B cell (primary cell): ENCODE measurements around the gene ICAM4. TPM values are rescaled to one million over a fixed set of nuclear protein-coding genes. Genes with fewer than 3 reads are reported as not detected.

Experiments
- ATAC-seq: fragments of 200-7000 bp; cut with Tn5 transposase; one replicate; pipeline ENCODE4 v1.10.0; 2021; ENCODE audit warnings: low read depth, mild to moderate bottlenecking, moderate number of reproducible peaks, moderate library complexity
- CTCF ChIA-PET: fragments of 350-600 bp; sonication (Branson Sonifier 250); formaldehyde crosslinking; loops from one replicate; lab custom pipeline; 2021; ENCODE audit warnings: antibody characterized with exemption, inconsistent platforms; lab: Charles Lee
- POLR2A ChIA-PET: fragments of 350-600 bp; sonication (Branson Sonifier 250); formaldehyde crosslinking; loops from one replicate; lab custom pipeline; 2021; ENCODE audit warnings: antibody characterized with exemption; lab: Charles Lee
- DNase-seq: peaks from one replicate; pipeline ENCODE4 v3.0.0; 2013
- H2AFZ ChIP-seq: 2 replicates; pipeline ENCODE4 v1.6.1; 2012; ENCODE audit warnings: mild to moderate bottlenecking, low read depth, low read length; ENCODE audit not compliant: insufficient read depth, poor library complexity, severe bottlenecking
- H3K27ac ChIP-seq, 2 donors: 1 replicate in 1 of 2; 2 replicates in 1 of 2; pipeline ENCODE4 v1.5.1; 2012 to 2013; ENCODE audit warnings: low read length in 2 of 2, mild to moderate bottlenecking in 2 of 2, moderate library complexity in 1 of 2
- H3K27me3 ChIP-seq, 4 experiments: fragments of 200-600 bp in 1 of 4; sonication (generic) in 1 of 4; replicated peaks in 1 of 4; 1 replicate in 2 of 4; 2 replicates in 2 of 4; pipeline versions ENCODE4 v1.6.1 to v1.7.0; 2013 to 2016; ENCODE audit warnings: low read length in 3 of 4, mild to moderate bottlenecking in 2 of 4, mixed read lengths in 1 of 4, moderate library complexity in 1 of 4; ENCODE audit not compliant: insufficient read depth in 4 of 4, control insufficient read depth in 3 of 4; ENCODE audit errors: control extremely low read depth in 1 of 4
- H3K36me3 ChIP-seq, 2 experiments: replicated peaks in 1 of 2; 1 replicate in 1 of 2; 2 replicates in 1 of 2; pipeline versions ENCODE4 v1.6.1 to v1.7.1; 2013; ENCODE audit warnings: low read length in 1 of 2; ENCODE audit not compliant: insufficient read depth in 2 of 2, control insufficient read depth in 1 of 2; ENCODE audit errors: control extremely low read depth in 1 of 2, extremely low read depth in 1 of 2
- H3K4me1 ChIP-seq, 2 donors: fragments of 200-600 bp in 1 of 2; sonication (generic) in 1 of 2; 1 replicate in 1 of 2; 2 replicates in 1 of 2; pipeline versions ENCODE4 v1.5.1 to v1.6.1; 2013 to 2017; ENCODE audit warnings: low read length in 2 of 2; ENCODE audit not compliant: control insufficient read depth in 2 of 2, insufficient read depth in 2 of 2
- H3K4me2 ChIP-seq: replicated peaks from 2 replicates; pipeline ENCODE3; 2012; ENCODE audit warnings: mild to moderate bottlenecking, low read depth, low read length; ENCODE audit not compliant: poor library complexity, severe bottlenecking
- H3K4me3 ChIP-seq, 5 experiments: fragments of 200-600 bp in 1 of 5; sonication (generic) in 1 of 5; 1 replicate in 3 of 5; 2 replicates in 2 of 5; pipeline versions ENCODE4 v1.5.1 to v1.7.0; 2011 to 2016; ENCODE audit warnings: low read length in 4 of 5, mild to moderate bottlenecking in 4 of 5, low read depth in 2 of 5, control low read depth in 1 of 5, moderate library complexity in 1 of 5; ENCODE audit not compliant: insufficient read depth in 1 of 5; ENCODE audit errors: control extremely low read depth in 1 of 5, extremely low read depth in 1 of 5
- H3K79me2 ChIP-seq: fragments of 200-600 bp; sonication (generic); one replicate; pipeline ENCODE4 v1.6.0; 2016; ENCODE audit warnings: low read length; ENCODE audit not compliant: control insufficient read depth, insufficient read depth
- H3K9ac ChIP-seq: fragments of 200-600 bp; sonication (generic); 2 replicates; pipeline ENCODE4 v1.6.1; 2017; ENCODE audit warnings: mild to moderate bottlenecking, low read length, moderate library complexity
- H3K9me3 ChIP-seq, 3 donors: one replicate each; pipeline versions ENCODE4 v1.6.1 to v1.7.1; 2013; ENCODE audit warnings: low read length in 2 of 3; ENCODE audit not compliant: control insufficient read depth in 2 of 3, insufficient read depth in 1 of 3; ENCODE audit errors: control extremely low read depth in 1 of 3
- H4K20me1 ChIP-seq: 2 replicates; pipeline ENCODE4 v1.6.0; 2012; ENCODE audit warnings: mild to moderate bottlenecking, low read length; ENCODE audit not compliant: insufficient read depth, control insufficient read depth, poor library complexity, severe bottlenecking
- H3K27ac Mint-ChIP-seq: one replicate; pipeline ENCODE4 v1.8.0; 2021; ENCODE audit warnings: mixed read lengths
- H3K27me3 Mint-ChIP-seq: one replicate; pipeline ENCODE4 v1.8.0; 2021; ENCODE audit warnings: mixed read lengths
- H3K4me1 Mint-ChIP-seq: one replicate; pipeline ENCODE4 v1.8.0; 2021; ENCODE audit warnings: mixed read lengths
- H3K4me3 Mint-ChIP-seq: one replicate; pipeline ENCODE4 v1.8.0; 2021; ENCODE audit warnings: mixed read lengths
- H3K9me3 Mint-ChIP-seq: one replicate; pipeline ENCODE4 v1.8.0; 2022; ENCODE audit warnings: mixed read lengths; ENCODE audit not compliant: insufficient read depth
- EZH2 ChIP-seq: IDR thresholded peaks from 2 replicates; pipeline ENCODE4 v1.6.1; 2012; ENCODE audit warnings: borderline replicate concordance, low read depth, mild to moderate bottlenecking, moderate library complexity, low read length; ENCODE audit not compliant: insufficient read depth, poor library complexity, severe bottlenecking
- WGBS: methylation state at CpG from one replicate; pipeline ENCODE4 v1.1.5; 2013; ENCODE audit warnings: missing lambda C conversion rate; ENCODE audit not compliant: insufficient coverage; 5-methylcytosine and 5-hydroxymethylcytosine counted together
- intact Hi-C: fragments of 100-400 bp; cut with micrococcal nuclease; formaldehyde crosslinking; loops from one replicate; pipeline ENCODE4 v1.10.0; 2022
- polyA plus RNA-seq: library from polyadenylated mRNA; depleted of rRNA; stranded (reverse); fragments of >200 nt; gene quantifications from 2 replicates; pipeline ENCODE4 v1.2.3, GENCODE V29; 2012
- total RNA-seq, 2 donors: library from RNA; stranded (reverse); fragments of 120-200 nt in 1 of 2; gene quantifications; 1 replicate in 1 of 2; 2 replicates in 1 of 2; pipeline versions ENCODE4 v1.2.3 to v1.2.4, GENCODE V29; 2013 to 2022
- TF ChIP-seq, protein P1 (sequence below): fragments of 200-600 bp; IDR thresholded peaks from one replicate; pipeline ENCODE4 v1.8.0; 2022; ENCODE audit warnings: antibody characterized with exemption, mild to moderate bottlenecking

The ICAM4 gene
- total and polyA plus RNA-seq, 2 donors (not counting 1 experiment from before 2014, with no cell fraction given), result 0.44 to 0.78 TPM

DNA sequence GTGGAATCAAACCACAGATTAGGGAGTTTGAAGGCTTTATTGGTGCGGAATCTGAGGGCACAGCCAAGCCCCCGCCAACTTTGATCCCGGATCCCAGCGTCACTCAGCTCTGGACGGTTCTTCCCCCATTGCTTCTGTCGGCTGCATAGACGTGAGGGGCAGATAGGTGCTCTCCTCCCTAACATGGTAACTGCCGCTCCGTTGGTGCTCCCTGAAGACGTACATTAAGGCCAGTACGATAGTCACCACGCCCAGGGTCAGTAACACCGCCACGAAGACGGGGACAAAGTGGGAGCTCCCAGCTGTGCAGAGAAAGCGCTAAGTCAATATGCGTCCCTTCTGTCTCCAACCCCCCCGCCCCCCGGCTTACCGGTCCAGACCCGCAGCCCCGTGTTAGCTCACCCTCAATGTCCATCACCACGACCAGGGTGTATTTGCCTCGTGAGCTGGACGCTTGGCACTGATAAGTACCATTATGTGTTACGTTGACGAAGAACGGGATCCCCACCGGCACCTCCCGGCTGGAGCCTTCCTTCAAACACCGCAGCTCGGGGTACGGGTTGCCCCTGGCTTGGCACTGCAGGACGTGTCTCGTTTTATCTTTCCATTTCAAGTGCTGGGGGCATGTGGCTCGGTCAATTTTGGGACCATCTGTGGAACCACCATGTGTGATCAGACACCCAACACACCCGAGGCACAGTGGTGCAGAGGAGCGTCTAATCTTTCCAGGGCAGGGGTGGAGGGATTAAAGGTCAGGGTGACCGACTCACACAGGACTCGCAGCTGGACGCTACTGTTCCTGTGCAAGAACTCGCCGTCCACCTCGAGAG lies 47.2 kb downstream of the ICAM4 start:
- peak overlapping the region; percentile 97 for H3K4me3 Mint-ChIP-seq
- no peak for DNase-seq
- Histone ChIP-seq H3K4me3 (peak overlapping the region; percentile 43 to 94 (median 83)), H3K79me2 (peaks cover 93% of the 10 kb centered on the region), H3K4me1 (peaks cover 20 to 32% of the 10 kb centered on the region in 2 donors), H3K27me3 (no peaks in the 10 kb centered on the region), H3K4me2 (peak overlapping the region; percentile 86), H3K36me3 (peaks cover 0 to 41% of the 10 kb centered on the region in 2 experiments), H2AFZ (peak overlapping the region; percentile 95), H4K20me1 (peaks cover 58% of the 10 kb centered on the region), H3K9ac (peak overlapping the region; percentile 88), H3K9me3 (peaks cover 0 to 15% (median 0%) of the 10 kb centered on the region in 3 donors), H3K27ac (peak overlapping the region; percentile 60 to 91)
- no peaks in the 10 kb centered on the region for H3K27me3 Mint-ChIP-seq
- intact Hi-C loops, result loop anchor here (1.0 to 5.0 kb wide), 4 partner anchors 18 to 318 kb away; partner anchors contain the start of genes FDX2, ILF3 and TYK2
- H3K9me3 Mint-ChIP-seq, result no peaks in the 10 kb centered on the region
- peak overlapping the region; percentile 97 for H3K27ac Mint-ChIP-seq
- no peak for ATAC-seq
- H3K4me1 Mint-ChIP-seq, result peaks cover 29% of the 10 kb centered on the region
- POLR2A ChIA-PET, result interaction anchor here (0.6 to 2.2 kb wide), 16 partner anchors 11 to 1248 kb away, joined by 3 to 13 read pairs (median 4); partner anchors contain the start of genes ICAM1, TMED1 and TYK2
- CTCF ChIA-PET, result interaction anchor here (0.9 to 4.3 kb wide), 4 partner anchors 46 to 64 kb away, joined by 3 to 14 read pairs (median 6); partner anchors contain the start of gene ICAM1
- no peak for TF ChIP-seq EZH2
- TF ChIP-seq, protein P1, sequence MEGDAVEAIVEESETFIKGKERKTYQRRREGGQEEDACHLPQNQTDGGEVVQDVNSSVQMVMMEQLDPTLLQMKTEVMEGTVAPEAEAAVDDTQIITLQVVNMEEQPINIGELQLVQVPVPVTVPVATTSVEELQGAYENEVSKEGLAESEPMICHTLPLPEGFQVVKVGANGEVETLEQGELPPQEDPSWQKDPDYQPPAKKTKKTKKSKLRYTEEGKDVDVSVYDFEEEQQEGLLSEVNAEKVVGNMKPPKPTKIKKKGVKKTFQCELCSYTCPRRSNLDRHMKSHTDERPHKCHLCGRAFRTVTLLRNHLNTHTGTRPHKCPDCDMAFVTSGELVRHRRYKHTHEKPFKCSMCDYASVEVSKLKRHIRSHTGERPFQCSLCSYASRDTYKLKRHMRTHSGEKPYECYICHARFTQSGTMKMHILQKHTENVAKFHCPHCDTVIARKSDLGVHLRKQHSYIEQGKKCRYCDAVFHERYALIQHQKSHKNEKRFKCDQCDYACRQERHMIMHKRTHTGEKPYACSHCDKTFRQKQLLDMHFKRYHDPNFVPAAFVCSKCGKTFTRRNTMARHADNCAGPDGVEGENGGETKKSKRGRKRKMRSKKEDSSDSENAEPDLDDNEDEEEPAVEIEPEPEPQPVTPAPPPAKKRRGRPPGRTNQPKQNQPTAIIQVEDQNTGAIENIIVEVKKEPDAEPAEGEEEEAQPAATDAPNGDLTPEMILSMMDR, result no peak
- 71% methylated on average over 44 of the region's 44 CpGs for WGBS
